ENCODE measurements around the gene IGF1R.

DNA sequence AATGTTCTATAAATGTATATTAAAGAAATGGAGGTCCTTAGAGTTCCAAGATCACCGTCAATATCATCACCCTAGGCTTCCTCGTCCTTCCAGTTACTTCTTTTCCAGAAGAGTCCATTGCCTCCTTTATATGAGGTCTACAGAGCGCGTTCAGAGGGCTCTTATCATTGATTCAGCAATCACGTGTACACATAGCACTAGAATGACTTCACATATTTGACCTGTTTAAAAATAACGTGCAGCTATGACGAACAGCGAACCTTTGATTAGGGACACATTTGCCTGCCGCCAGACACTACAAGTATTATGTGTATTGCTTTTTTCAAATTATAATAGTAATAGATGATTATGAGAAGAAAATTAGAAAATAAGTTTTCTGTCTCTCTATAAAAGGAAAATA is 26.0 kb downstream of the IGF1R start:
- TF ChIP-seq CTCF (IDR thresholded peaks at IDR 0.05) = no peak
- TF ChIP-seq POLR2A (IDR thresholded peaks at IDR 0.05) = no peak
